Tibial nerve (tissue), 4 donors: ENCODE measurements around the gene THSD4. TPM values are rescaled to one million over a fixed set of nuclear protein-coding genes. Genes with fewer than 3 reads are reported as not detected.

Experiments used
- DNase-seq, 2 donors: peaks; one replicate each; pipeline ENCODE4 v3.0.0-alpha.2; 2019; ENCODE audit warnings: low spot score in 2 of 2
- H3K27ac ChIP-seq, 4 donors: fragments of 200-600 bp; sonication (generic) in 3 of 4; one replicate each; pipeline ENCODE4 v1.5.1; 2017 to 2019; ENCODE audit warnings: mild to moderate bottlenecking in 1 of 4
- H3K27me3 ChIP-seq, 2 donors: fragments of 200-600 bp; sonication (generic) in 1 of 2; one replicate each; pipeline versions ENCODE4 v1.5.1 to v1.6.0; 2017 to 2019
- H3K36me3 ChIP-seq, 3 donors: fragments of 200-600 bp; sonication (generic); one replicate each; pipeline ENCODE4 v1.5.1; 2018 to 2019
- H3K4me1 ChIP-seq, 4 donors: fragments of 200-600 bp; sonication (generic) in 3 of 4; one replicate each; pipeline ENCODE4 v1.5.1; 2017 to 2019
- H3K4me3 ChIP-seq, 4 donors: fragments of 200-600 bp; sonication (generic) in 3 of 4; one replicate each; pipeline ENCODE4 v1.5.1; 2017 to 2019; ENCODE audit warnings: mild to moderate bottlenecking in 1 of 4, moderate library complexity in 1 of 4
- H3K9me3 ChIP-seq, 4 donors: fragments of 200-600 bp; sonication (generic) in 3 of 4; one replicate each; pipeline ENCODE4 v1.5.1; 2017 to 2019
- EP300 ChIP-seq, 2 donors: sonication (generic); formaldehyde crosslinking; IDR thresholded peaks; one replicate each; pipeline ENCODE4 v1.6.1; 2017; ENCODE audit warnings: antibody characterized with exemption in 2 of 2, mild to moderate bottlenecking in 1 of 2
- POLR2A ChIP-seq, 2 donors: fragments of 450-650 bp; IDR thresholded peaks; one replicate each; pipeline ENCODE4 v1.6.1; 2017; ENCODE audit warnings: antibody characterized with exemption in 2 of 2, mild to moderate bottlenecking in 2 of 2, moderate library complexity in 2 of 2
- WGBS, 2 donors: methylation state at CpG; one replicate each; pipeline ENCODE4 v1.1.5; 2018; 5-methylcytosine and 5-hydroxymethylcytosine counted together
- total RNA-seq, 4 donors: library from RNA; depleted of rRNA; stranded (reverse); fragments of >200 nt; gene quantifications; one replicate each; pipeline ENCODE4 v1.1.0, GENCODE V29; 2016
- TF ChIP-seq, protein P1 (sequence below), 5 experiments: fragments of 200-600 bp in 3 of 5; fragments of 450-650 bp in 2 of 5; sonication (generic) in 3 of 5; IDR thresholded peaks; one replicate each; pipeline ENCODE4 v1.5.1; 2016 to 2019; ENCODE audit warnings: antibody characterized with exemption in 5 of 5, mild to moderate bottlenecking in 3 of 5, moderate library complexity in 2 of 5

The THSD4 gene
- total RNA-seq, 4 donors from 2014 or later, result 9.6 to 25.1 (median 21.2) TPM

DNA sequence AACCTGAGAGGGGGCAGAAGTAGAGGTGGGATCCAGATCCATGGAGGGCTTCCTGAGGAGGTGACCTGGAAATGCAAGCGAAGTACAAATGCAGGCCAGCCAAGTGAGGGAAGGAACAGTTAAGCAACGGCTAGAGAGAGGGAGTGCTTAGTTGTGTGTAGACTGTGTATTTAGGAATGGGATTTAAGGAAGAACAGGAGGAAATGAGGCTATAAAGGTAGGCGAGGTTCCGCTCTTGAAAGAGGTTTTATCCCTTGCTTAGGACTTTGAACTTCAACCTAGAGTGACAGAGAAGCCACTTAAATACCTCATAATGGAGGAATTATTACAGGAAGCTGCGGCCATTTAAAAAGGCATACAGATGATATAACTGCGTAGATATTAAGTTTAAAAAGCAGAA, 295.1 kb downstream of the THSD4 start:
- H3K4me1 ChIP-seq, result peaks cover 0 to 13% (median 0%) of the 10 kb centered on the region in 4 donors
- no peak overlapping the region for H3K27ac ChIP-seq

DNA sequence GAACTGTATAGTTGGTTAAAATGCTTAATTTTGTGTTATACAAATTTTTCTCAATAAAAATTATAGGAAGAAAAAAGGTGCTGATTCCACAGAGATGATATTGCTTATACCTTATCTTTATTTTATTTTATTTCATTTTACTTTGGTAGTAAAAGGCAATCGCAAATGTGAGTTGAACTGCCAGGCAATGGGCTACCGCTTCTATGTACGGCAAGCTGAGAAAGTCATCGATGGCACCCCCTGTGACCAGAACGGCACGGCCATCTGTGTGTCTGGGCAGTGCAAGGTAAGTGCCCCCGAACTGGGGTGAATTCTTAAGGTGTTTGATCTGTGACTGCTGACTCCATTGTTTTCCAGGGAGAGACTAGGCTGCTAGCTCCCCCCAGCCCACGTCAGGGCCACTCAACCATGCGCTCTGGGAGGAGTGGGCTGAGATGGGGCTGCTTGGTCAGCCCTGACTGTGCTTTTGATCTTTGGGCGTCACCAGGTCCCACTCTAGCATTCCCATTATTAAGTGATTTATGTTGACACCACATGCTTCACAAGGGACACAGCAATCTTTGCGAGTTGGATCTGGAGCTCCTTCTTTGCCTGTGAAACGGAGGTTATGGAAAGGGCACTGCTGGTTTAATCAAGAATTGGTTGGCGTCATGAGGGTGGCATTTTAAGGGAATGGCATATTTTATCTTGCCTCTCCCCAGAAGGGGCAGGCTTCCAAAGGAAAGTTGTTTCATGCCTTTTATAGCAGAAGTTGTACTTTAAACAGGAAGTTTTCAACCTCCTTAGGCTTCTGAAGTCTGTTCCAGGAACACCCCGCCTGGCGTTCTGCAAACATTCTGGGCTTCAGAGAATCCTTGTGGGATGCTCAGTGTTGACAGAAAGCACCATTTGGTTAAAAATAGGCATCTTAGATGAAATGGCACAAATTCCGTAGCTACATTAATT, 296.5 kb downstream of the THSD4 start:
- WGBS, 2 donors, result 53 to 55% methylated on average over 16 of the region's 16 CpGs
- DNase-seq, result peak in 1 of 2 donors; percentile 7
- no peaks in the 10 kb centered on the region for H3K9me3 ChIP-seq
- H3K36me3 ChIP-seq, result no peaks in the 10 kb centered on the region
- H3K27me3 ChIP-seq, result no peaks in the 10 kb centered on the region
- peak overlapping the region in 2 of 4 donors; percentile 45 to 50 for H3K27ac ChIP-seq
- H3K4me3 ChIP-seq, result no peak overlapping the region
- TF ChIP-seq POLR2A (IDR thresholded peaks at IDR 0.05) (no peak), EP300 (IDR thresholded peaks at IDR 0.05) (peak; percentile 25 to 70)
- TF ChIP-seq, protein P1, sequence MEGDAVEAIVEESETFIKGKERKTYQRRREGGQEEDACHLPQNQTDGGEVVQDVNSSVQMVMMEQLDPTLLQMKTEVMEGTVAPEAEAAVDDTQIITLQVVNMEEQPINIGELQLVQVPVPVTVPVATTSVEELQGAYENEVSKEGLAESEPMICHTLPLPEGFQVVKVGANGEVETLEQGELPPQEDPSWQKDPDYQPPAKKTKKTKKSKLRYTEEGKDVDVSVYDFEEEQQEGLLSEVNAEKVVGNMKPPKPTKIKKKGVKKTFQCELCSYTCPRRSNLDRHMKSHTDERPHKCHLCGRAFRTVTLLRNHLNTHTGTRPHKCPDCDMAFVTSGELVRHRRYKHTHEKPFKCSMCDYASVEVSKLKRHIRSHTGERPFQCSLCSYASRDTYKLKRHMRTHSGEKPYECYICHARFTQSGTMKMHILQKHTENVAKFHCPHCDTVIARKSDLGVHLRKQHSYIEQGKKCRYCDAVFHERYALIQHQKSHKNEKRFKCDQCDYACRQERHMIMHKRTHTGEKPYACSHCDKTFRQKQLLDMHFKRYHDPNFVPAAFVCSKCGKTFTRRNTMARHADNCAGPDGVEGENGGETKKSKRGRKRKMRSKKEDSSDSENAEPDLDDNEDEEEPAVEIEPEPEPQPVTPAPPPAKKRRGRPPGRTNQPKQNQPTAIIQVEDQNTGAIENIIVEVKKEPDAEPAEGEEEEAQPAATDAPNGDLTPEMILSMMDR (IDR thresholded peaks at IDR 0.05), result no peak
- peaks cover 0 to 13% (median 0%) of the 10 kb centered on the region in 4 donors for H3K4me1 ChIP-seq

More for the DNA sequence above, 295.1 kb downstream of the THSD4 start:
- TF ChIP-seq POLR2A (IDR thresholded peaks at IDR 0.05) (no peak), EP300 (IDR thresholded peaks at IDR 0.05) (no peak)
- TF ChIP-seq, protein P1 (IDR thresholded peaks at IDR 0.05), result no peak
- no peak for DNase-seq
- Histone ChIP-seq H3K9me3 (no peaks in the 10 kb centered on the region), H3K4me3 (no peak overlapping the region), H3K27me3 (no peaks in the 10 kb centered on the region), H3K36me3 (no peaks in the 10 kb centered on the region)
- 80 to 85% methylated on average over 6 of the region's 6 CpGs for WGBS, 2 donors

DNA sequence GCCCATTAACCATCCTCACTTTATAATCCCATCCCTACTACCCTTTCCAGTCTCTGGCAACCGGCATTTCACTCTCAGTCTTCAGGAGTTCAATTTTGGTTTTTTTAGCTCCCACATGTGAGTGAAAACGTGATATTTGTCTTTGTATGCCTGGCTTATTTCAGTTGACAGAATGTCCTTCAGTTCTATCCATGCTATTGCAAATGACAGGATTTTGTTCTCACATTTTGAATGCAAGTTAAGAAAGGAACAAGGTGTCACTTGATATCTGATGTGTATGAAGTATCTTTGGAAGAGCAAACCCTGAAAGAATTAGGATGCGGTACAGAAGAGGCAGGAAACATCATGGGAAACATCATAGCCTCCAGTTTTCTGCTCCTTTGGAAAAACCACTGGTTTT, 298.1 kb downstream of the THSD4 start:
- Histone ChIP-seq H3K36me3 (no peaks in the 10 kb centered on the region), H3K27me3 (no peaks in the 10 kb centered on the region), H3K4me3 (no peak overlapping the region), H3K27ac (no peak overlapping the region), H3K4me1 (peaks cover 0 to 13% (median 0%) of the 10 kb centered on the region in 4 donors), H3K9me3 (peaks cover 0 to 7% (median 0%) of the 10 kb centered on the region in 4 donors)
- TF ChIP-seq POLR2A (IDR thresholded peaks at IDR 0.05) (no peak), EP300 (IDR thresholded peaks at IDR 0.05) (no peak)
- TF ChIP-seq, protein P1 (IDR thresholded peaks at IDR 0.05), result no peak
- no peak for DNase-seq
- whole genome bisulfite sequencing, 2 donors, result 86 to 87% methylated on average over 3 of the region's 3 CpGs

DNA sequence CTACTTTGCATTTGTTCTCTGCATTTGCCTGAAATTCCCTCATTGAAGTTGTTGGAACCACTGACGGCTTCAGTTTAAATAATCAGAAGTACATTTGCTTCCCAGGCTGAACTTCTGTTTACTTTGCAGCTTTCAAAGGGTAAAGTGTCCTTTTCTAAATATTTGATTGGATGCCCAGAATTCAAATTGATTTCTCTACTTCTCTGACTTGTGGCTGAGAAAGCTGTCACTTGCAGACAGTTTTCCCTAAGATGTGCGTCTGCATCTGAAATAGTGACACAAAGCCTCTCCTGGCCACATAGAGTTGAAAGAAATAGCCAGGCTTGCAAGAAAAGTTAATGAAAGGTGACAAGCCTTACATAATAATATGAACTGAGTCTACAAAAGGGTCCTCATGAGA, 299.6 kb downstream of the THSD4 start:
- TF ChIP-seq POLR2A (IDR thresholded peaks at IDR 0.05), result no peak
- TF ChIP-seq, protein P1 (IDR thresholded peaks at IDR 0.05), result no peak
- no peak for TF ChIP-seq EP300 (IDR thresholded peaks at IDR 0.05)
- H3K36me3 ChIP-seq, result no peaks in the 10 kb centered on the region
- peaks cover 0 to 13% (median 0%) of the 10 kb centered on the region in 4 donors for H3K4me1 ChIP-seq
- no peak for DNase-seq
- 64 to 71% methylated on average over 2 of the region's 2 CpGs for WGBS, 2 donors
- H3K27me3 ChIP-seq, result no peaks in the 10 kb centered on the region
- H3K27ac ChIP-seq, result no peak overlapping the region
- H3K4me3 ChIP-seq, result no peak overlapping the region
- peaks cover 0 to 7% (median 0%) of the 10 kb centered on the region in 4 donors for H3K9me3 ChIP-seq
